CD4-positive, alpha-beta T cell treated with Interleukin-6 for 4 hours (primary cell): ENCODE data around the gene DCDC2.
"Not testable (repeated sequence)": the region's sequence is repeated elsewhere in the genome, so short reads cannot be mapped to it uniquely, and the experiment has no call there.

Experiments used
- DNase-seq: peaks from one replicate; pipeline ENCODE4 v3.0.0-alpha.2; 2020; ENCODE audit warnings: mixed read lengths

Gene DCDC2

DNA sequence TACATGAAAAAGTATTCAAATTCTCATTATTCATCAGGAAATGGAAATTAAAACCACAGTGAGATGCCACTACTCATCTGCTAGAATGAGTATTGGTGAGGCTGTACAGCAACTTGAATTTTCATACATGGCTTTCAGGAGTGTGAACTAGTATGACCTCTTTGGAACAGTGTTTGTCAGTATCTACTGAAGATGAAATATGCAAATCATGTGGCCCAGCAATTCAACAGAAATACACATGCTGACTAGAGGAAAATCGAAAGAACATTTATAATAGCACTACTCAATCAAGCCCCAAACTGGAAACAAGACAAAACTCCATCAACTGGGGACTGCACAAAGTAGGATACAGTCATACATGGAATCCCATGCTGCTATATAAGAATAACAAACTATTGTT lies 102.2 kb downstream of the DCDC2 start:
- DNase-seq = no peak

DNA sequence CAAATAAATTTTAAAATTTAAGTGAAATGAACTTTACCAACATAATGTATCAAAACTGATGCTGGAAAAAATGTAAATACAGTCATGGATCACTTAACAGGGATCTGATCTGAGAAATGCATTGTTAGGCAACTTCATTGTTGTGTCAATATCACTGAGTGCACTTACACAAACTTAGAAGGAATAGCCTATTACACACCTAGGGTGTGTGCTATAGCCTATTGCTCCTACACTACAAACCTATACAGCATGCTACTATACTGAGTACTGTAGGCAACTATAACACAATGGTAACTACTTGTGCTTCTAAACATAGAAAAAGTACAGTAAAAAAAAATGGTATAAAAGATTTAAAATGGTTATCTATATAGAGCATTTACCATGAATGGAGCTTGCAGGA lies 104.5 kb downstream of the DCDC2 start:
- no peak for DNase-seq

DNA sequence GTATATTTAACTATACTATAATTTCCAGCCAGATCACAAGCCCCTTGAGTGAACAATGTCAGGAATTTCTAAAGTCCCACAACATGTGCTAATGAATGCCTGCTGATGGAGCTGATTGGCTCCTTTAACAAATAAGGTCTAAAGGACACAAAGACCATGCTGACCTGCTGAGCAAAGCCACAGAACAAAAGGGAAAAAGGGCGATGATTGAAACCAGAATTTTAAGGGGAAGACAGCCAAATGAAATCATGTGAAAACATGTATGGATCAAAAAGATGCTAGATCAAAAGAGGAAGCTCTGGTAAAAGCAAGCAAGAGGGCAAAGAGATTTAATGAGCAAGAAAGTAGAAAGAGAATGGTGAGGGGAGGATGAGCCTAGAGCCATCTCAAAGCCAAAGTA lies 105.6 kb downstream of the DCDC2 start:
- no peak for DNase-seq

DNA sequence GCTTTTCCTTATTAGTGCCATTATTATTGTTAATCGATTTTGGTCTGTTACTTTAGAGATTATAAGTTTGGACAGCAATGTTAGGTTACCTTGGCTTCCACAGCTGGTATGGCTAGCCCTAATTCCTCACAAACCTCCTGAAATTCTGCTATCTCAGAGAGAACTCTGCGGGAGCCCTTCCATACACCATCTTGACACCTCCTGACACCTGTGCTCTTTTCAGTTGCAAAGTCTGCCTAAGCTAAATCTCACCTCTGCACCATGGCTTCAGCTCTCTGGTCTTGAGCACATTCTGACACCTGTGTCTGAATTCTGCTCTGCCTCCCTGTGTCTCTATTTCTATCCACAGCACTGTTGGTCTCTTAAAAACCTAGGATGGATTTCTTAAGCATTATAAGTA lies 106.5 kb downstream of the DCDC2 start:
- DNase-seq = no peak

DNA sequence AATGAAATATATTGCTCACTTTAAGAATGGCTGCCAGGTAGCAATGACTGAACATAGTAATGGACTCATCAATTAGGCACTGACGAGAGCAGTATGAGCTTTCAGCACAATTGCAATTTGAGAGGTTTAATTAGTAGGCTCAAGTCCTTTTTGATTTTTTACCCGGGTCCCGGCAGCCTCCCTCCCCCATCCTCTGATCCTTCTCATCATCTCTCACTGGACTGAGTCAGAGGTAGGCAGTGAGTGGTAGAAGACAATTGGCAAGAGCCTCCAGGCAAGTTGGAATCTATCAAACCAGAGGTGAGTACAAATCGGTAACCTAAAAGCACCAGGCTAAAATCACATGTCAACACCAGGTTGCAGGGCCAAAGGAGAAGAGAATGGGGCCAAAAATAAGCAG lies 107.9 kb downstream of the DCDC2 start:
- no peak for DNase-seq

DNA sequence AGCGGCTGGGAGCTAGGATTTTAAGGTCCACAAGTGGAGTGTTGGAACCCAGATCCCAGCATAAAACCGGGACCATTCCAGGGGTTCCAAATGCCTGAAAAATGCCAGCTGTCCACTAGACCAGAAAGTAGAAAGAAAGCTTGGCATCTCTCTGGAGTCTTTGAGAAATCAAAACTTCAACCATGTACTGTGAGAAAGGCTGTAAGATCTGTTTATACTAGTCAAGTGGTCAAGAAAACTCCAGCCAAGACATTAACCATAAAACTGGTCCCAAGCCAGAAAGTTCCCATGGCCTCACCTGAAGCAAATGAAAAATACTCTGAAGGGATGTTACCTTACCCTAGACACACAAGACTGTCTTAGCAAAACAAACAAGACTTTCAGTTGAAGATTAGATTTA lies 112.6 kb downstream of the DCDC2 start:
- no peak for DNase-seq

DNA sequence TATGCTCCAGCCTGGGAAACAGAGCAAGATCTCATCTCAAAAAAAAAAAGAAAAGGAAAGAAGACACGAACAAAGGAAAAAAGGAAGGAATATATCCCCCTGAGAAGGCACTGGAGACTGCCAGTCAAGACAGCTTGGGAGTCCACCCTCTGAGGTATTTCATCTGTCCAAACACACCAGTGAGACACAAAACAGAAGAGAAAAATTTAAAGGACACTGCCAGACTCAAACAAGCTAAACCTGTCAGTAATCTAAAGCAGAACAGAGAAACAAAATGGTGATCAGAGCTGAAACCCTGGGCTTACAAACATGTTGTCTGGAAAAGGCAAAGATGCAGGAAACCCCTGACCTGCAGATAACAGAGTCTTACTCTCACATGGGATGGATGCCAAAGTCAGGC lies 114.9 kb downstream of the DCDC2 start:
- DNase-seq = no peak

DNA sequence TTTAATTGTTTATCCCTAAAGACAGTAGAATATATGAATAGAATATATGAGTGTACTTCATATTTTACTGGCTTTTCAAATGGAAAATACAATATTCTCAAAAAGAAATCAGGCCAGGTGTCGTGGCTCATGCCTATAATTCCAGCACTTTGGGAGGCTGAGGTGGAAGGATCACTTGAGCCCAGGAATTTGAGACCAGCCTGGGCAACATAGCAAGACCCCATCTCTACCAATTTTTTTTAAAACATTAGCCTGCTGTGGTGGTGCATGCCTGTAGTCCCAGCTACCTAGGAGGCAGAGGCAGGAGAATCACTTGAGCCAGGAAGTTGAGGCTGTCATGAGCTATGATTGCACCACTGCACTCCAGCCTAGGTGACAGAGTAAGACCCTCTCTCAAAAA lies 116.1 kb downstream of the DCDC2 start:
- DNase-seq = not testable (repeated sequence)

DNA sequence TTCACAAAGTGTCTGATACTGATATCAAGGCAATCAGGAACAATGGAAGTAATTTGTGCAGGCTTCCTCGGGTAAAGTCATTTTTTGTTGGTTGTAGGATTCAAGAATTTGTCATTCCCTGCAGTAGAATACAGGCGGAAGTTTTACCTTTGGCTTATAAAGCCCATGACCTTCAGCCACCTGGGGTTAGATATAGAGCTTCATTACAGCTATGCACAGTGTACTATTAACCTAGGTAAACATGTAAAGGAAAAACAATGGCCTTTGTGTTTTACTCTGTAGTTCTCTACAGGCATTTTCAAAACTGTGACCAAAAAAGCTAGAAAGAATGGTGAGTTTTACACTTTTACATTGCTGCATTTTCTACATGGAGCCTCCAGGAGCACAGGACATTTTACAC lies 116.9 kb downstream of the DCDC2 start:
- no peak for DNase-seq

DNA sequence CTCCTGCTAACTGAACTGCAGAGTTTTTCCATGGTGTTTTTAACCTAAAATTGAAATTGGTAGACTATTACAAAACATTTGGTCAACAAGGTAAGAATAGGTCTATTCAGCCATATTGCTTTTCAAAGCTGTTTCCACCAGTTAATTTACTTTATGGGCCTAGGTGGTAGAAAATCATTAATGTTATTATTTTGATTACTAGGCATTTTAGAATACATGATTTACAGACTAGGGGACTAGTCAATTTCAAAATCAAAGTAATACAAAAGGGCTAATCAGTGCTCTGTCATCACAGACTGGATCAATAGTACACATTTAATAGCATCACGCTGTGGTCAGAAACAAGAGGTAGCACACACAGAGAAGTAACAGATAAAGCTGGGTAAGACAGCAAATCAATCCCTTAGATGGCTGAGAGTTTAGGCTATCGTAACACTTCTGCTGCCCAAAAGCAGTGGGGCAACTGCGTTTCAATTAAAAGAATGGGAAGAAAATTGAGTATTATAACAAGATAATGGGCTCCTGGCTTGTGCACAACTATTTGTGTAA lies 117.4 kb downstream of the DCDC2 start:
- DNase-seq = no peak

DNA sequence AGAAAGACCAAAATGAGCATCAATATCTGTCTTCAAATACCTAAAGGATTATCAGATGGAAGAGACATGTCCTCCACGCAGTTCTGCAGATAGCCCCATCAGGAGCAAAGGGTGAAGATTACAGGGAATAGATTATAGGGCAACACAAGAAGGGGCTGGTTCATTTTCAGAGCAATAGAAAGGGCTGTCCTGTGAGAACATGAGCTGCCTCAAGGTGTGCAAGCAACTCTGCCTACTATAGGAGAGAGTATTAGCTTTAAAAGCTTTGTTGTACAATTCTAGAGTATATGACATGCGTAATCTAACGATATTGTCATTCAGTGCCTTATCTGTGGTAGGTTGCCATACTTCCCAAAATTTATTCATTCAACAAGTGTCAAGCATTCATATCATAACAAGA lies 119.2 kb downstream of the DCDC2 start:
- no peak for DNase-seq

DNA sequence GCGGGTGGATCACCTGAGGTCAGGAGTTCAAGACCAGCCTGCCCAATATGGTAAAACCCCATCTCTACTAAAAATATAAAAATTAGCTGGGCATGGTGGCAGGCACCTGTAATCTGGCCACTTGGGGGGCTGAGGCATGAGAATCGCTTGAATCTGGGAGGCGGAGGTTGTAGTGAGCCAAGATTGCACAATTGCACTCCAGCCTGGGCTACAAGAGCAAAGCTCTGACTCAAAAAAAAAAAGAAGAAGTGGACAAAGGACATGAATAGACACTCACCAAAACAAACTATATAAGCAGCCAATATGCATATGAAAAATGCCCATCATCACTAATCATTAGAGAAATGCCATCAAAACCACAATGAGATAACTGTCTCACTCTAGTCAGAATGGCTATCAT lies 121.1 kb downstream of the DCDC2 start:
- not testable (repeated sequence) for DNase-seq

DNA sequence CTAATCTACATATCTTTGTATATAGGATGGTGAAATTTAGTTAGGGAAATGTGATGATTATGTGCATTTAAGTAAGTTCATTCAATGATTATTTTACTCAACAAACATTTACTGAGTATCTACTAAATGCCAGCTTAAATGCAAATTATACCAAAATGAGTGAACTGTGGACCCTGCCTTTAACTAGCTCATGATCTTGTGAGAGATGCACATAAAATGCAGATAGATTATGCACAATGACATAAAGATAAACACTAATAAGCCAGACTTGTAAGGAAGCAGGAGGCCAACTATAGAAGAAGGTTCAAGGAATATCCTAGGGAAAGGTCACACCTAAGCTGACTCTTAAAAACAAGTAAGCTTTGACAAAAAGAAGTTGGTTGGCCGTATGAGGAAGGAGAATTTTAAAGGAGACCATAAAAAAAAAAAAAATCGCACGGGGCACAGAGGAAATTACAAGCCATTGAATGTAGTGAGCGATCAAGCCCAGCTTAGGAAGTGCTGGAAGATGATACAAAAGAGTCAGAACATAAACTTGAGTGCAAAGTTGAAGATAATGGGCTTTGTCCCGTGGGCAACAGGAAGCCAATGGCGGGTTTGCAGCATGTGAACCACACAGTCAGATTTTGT lies 123.9 kb downstream of the DCDC2 start:
- DNase-seq = no peak

DNA sequence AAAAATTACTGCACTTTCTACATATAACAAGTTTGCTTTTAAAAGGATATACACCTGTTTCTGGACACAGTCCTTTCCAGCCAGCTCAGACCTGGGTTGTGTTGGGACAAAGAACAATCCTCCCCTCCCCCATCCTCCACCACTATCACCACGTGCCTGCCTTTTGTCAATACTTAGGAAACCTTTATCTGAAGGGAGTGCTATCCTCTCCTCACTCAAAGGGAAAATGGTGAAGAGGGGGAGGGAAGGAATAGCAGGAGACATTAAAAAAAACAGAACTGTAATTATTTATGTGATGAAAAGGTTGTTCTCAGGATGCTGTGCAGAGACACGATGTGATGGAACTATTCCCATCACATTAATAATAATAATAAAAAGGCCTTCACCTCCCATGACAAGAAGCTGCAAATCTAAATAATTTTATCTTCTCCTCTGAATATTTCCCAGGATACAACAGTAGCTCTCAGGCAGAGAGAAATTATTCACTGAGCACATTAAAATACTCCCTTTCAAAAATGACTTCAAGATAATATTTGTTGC lies 126.4 kb downstream of the DCDC2 start:
- no peak for DNase-seq

DNA sequence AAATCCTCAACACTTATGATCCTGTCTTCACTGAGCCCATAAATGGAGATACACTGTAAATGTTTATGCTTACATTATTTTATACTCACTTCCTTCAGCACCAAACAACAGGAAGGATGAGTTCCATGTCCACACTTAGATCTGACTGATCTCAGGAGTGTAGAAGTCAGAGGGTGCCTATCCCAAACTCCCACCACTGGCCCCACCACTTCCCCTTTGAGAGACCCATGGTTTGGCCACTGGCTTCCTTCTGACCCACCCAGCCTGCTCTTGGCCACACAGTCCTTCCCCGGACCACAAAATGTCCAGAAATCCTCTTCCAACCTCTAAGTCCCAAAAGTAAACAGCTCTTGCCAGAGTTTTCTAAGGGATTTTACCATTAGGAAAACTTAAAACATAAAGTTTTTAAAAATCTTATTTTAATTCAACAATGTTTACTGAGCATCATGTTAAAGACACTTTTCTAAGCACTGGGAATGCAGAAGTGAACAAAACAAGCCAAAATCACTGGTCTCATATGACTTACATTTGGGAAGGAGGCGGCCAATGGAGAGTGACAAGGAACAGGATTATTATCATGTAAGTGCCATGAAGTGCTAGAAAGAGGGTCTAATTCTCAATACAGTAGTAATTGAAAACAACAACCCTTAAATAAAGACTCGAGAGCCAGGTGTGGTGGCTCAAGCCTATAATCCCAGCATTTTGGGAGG lies 128.0 kb downstream of the DCDC2 start:
- DNase-seq = no peak

DNA sequence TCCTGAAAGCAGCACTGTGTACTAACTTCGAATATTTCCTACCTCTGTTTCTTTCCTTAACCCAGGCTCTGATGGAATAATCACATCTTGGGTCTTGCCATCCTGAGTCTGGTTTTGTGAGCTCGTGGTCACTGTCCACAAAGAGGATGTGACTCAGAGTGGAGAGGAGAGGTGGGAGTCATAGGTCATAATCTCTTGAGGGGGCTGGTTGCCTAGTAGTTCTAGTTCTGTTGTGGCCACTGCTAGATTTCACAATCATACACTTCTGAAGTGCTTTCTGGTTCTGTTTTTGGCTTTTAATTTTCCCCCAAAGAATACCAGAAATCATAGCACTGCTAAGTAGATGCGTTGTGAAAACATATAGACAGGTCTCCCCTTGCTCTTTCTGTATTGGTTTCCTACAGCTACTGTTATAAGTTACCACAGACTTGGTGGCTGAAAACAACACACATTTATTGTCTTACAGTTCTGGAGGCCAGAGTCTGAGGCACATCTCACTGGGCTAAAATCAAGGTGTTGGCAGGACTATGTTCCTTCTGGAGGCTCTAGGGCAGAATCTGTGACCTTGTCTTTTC lies 129.1 kb downstream of the DCDC2 start:
- DNase-seq = no peak

DNA sequence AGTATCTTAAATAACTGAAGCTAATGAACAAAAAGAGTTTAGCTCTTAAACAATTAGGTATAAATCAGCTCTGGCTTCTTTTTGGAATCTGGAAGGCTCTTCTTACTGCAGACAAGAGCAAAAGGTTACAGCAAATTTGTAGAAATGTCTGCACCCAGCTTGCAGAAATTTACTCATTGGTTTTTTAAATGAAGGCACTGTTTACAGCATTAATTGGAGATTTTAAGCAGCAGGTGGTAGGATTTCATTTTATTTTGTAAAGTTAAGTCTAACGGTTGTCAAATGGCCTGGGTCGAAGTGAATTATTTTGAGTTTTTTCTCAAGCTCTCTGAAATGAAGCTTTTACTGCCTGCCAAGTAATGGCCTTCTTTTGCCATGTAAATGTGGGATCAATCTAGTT lies 129.7 kb downstream of the DCDC2 start:
- DNase-seq = no peak

DNA sequence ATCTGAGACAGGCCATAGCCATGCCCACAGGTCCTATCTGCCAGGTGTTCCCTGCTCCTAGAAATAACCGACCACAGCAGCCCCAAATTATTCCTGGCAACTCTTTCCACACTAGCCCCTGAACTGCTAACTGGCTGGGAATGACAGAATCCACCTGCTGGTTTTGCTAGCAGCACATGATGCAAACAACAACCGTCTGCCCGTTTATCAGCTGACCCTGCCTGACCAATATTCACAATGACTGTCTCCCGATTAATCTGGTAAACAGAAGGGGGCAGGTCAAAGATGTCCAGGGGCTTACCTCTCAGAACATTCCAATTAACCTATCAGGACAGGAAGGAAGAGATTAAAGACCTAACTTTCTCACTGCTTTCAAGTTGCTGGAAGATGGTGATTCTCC lies 130.3 kb downstream of the DCDC2 start:
- no peak for DNase-seq

DNA sequence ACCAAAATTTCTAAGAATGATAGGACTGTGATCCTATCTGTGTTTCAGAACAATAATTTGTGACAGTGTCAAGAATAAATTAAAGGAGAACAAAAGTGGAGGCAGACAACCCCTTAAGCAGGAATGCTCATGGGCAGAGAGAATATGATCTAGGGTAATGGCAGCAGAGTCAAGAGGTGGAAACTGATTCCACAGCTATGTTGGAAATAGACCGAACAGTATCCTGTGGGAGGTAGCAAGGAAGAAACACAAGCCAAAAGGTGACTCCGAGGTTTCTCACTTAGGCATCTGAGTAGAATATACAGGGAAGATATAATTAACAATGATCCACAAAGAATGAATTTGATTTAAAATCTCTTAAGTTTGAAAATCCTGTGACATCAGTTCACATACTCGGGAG lies 131.3 kb downstream of the DCDC2 start:
- DNase-seq = no peak

DNA sequence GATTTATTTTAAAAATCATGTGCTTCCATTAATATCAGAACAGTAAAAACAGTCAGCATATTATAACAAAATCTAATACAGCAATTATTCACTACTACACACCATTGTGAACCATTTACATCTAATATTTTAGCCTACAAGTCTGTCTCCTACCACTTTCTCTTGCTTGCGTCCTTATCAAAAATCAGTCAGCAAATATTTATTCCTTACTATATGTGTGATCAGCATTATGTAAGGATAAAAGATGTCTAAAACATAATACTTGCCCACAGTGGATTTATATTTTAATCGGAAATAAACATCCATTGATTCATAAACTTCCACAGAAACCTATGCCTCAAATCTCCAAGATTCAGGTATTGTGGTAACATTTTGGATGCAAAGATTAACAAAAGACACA lies 132.0 kb downstream of the DCDC2 start:
- DNase-seq = no peak

DNA sequence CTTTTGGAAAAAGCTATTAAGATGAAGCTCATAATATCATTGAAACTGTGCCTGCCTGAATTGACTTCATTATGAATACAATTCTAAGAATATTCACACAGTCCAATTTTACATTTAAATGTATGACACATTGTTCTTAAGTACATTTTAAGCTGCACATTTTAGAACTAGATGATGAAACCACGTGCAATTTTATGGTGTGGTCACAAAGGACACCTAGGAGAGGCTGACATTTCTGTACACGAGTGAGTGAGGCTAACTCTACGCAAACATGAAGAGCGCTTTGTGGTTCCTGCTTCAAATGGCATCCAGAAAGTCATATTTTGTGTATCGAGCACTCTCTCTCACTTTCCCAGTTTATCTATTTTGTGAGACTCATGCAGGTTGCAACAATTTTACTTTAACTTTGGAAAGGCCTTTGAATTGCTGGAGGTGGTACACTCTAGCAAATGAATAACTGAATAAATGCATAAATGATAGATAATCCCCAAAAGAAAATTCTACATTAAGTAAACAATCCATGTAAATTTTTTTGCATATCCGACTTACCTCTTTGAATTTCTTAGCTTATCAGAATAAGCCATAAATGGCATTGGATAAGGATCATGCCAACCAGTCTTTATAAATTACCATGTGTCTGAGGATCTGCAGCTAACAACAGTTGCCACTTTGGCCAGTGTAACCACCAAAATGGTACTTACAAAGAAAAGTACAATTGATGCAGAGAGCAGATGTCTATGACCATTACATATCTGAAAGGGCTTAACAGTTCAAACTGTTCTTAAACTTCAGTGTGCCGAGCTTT lies 134.5 kb downstream of the DCDC2 start:
- no peak for DNase-seq

DNA sequence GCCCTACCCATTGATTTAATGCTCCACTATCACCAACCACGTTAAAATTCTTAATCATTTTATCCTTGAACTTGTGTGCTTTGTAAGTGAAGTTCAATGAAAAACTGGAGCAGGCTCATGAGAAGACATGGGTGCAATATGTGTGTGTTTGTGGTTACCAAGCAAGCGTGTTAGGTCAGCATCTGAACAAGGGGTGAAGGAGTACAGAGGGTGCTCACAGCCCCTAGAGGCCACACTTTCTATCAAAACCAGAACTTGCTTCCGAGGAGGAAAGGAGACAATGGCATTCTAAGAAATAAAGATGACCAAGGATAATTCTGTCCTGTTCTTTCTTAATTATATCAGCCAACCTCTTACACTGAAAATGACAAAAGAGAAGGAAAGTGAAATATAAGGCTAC lies 138.2 kb downstream of the DCDC2 start:
- DNase-seq = no peak

DNA sequence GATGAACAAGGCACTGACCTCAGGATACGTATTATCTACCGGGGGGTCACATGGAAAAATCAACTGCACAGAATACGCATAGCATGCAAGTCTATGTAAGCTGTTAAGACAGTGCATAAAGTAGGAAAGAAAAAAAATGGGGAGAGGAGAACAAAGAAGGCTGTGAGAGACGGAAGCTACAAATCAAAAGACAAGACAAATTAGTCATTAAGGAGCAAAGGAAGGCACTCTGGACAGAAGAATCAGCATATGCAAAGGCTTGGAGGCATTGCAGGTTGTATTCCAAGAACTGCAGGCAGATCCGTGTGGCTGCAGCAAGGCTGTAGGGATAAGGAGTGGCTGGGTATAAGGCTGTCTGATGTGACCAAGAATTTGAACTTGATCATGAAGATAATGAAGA lies 142.9 kb downstream of the DCDC2 start:
- no peak for DNase-seq
